Adrenal gland (tissue), 5 donors: ENCODE results near the gene PPP1R7.

ENCODE experiments used
- POLR2A ChIP-seq, 2 donors: fragments of 450-650 bp; IDR thresholded peaks; one replicate each; pipeline ENCODE4 v1.6.1; 2017; ENCODE audit warnings: antibody characterized with exemption in 2 of 2, mild to moderate bottlenecking in 2 of 2, moderate library complexity in 1 of 2
- TF ChIP-seq, protein P1 (sequence below), 6 experiments: fragments of 450-650 bp in 4 of 6; fragments of 200-600 bp in 2 of 6; sonication (generic) in 1 of 6; IDR thresholded peaks; 1 replicate in 5 of 6; 2 replicates in 1 of 6; pipeline versions ENCODE4 v1.5.1 to v1.8.0; 2016 to 2021; ENCODE audit warnings: antibody characterized with exemption in 6 of 6, mild to moderate bottlenecking in 2 of 6, moderate library complexity in 1 of 6
- donor health status: DM: no; HTN: no; CAD: no.

DNA sequence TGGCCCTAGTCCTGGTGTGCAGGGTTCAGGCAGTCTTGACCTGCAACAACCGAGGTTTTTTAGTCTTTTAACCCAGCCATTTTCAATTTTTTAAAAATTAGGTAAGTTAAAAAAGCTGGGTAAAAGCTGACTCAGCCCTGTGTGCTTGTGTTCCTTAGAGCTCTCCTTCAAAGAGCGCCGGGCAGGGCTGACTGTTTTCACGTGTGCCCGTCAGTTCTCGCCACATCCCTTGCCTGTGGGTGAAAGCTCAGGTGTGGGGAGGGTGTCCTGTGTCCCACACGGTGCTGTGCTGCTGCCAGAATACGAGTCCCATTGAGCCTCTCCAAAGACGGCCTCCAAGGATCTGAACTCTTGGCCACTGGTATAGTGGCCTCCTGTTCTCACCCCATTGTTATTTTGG, 33.0 kb downstream of the PPP1R7 start:
- TF ChIP-seq, protein P1, sequence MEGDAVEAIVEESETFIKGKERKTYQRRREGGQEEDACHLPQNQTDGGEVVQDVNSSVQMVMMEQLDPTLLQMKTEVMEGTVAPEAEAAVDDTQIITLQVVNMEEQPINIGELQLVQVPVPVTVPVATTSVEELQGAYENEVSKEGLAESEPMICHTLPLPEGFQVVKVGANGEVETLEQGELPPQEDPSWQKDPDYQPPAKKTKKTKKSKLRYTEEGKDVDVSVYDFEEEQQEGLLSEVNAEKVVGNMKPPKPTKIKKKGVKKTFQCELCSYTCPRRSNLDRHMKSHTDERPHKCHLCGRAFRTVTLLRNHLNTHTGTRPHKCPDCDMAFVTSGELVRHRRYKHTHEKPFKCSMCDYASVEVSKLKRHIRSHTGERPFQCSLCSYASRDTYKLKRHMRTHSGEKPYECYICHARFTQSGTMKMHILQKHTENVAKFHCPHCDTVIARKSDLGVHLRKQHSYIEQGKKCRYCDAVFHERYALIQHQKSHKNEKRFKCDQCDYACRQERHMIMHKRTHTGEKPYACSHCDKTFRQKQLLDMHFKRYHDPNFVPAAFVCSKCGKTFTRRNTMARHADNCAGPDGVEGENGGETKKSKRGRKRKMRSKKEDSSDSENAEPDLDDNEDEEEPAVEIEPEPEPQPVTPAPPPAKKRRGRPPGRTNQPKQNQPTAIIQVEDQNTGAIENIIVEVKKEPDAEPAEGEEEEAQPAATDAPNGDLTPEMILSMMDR (IDR thresholded peaks at IDR 0.05), result no peak
- no peak for TF ChIP-seq POLR2A (IDR thresholded peaks at IDR 0.05)
